GM12872 (cell line): ENCODE results near the gene NME7.

Experiments used
- CTCF ChIP-seq: IDR thresholded peaks from 3 replicates; pipeline ENCODE4 v1.5.1; 2011; ENCODE audit warnings: low read depth, mild to moderate bottlenecking, low read length, moderate library complexity; ENCODE audit not compliant: insufficient read depth

NME7 gene

DNA sequence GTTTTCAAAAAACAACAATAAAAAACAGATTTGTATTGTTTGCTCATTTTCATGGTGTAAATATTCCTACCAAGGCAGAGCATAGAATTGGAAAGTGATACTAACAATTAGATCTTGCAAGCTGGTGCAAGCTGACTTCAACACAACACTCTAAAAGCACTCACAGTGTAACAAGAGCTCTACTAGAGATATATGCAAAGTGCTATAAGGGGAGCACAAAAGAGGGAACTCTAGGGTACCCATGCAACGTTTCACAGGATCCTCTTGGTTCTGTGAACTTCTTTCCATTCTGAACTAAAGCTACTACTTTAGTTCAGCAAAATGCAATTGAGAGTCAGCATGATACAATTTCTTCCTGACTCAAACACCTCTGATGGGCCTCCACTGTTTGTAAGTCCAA is 182.8 kb downstream of the NME7 start:
- no peak for TF ChIP-seq CTCF

- TF ChIP-seq CTCF: no peak
These were observed 187.4 kb downstream of the NME7 start for GRCh38 chr1:169180174-169180573.

GRCh38 chr1:169175461-169175860 is 192.1 kb downstream of the NME7 start:
- no peak for TF ChIP-seq CTCF

GRCh38 chr1:169163059-169163458 is 204.5 kb downstream of the NME7 start:
- no peak for TF ChIP-seq CTCF

DNA sequence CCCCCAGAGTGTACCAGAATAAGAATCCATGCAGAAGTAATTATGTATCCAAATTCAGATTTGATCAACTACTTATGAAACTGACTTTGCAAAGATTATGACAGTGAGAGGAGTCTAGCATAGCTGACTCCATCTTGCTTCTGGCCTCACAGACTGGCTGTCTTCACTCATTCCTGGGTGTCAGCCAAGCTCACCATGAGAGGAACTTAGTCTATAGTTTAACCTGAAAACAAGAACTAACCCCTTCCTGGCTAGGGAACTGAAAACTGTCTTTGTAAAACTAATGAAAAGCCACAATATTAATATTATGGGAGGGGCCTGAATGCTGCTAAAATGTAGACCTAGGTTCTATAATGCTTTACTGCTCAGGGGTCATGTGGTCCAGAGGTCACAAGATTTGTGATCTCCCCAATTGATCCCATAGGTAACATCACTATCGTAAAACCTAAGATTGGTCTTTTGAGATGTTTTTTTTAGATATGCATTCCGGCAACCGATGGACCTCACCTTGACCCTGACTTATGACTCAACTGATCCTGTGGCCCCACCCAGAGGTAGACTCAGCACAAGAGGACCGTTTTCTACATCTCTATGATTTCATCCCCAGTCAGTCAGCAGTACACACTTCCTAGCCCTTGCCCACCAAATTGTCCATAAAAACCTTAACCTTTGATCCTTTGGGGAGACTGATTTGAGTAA is 206.0 kb downstream of the NME7 start:
- no peak for TF ChIP-seq CTCF

- TF ChIP-seq CTCF: no peak
These were observed 206.6 kb downstream of the NME7 start for GRCh38 chr1:169160845-169161495.

DNA sequence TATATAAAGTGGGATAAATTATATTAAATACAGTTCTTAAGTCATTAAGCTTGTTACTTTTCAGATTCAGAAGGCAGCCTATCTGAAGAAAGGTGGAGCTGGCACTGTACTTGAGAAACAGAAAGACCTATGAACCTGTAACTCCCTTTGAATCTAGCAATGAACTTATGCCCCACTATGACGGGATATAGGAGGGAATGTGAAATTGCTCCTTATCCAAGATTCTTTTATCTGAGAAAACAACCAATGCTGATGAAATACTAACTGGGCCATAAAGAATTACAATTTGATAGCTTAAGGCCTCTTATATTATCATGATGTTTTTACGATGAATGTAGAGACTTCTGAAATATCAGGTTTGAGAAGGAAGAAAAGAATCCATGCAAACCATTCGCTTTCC is 211.0 kb downstream of the NME7 start:
- TF ChIP-seq CTCF: no peak
